WTC11 (cell line): ENCODE measurements around the gene ANGPTL2.

Experiments
- ZNF263 ChIP-seq: sonication (generic); formaldehyde crosslinking; IDR thresholded peaks from 2 replicates; pipeline ENCODE4 v1.8.1; 2022; ENCODE audit warnings: low read depth, mild to moderate bottlenecking, moderate library complexity, missing genetic modification reagents
- TF ChIP-seq, protein P1 (sequence below): sonication (generic); formaldehyde crosslinking; IDR thresholded peaks from 2 replicates; pipeline ENCODE4 v1.8.0; 2022; ENCODE audit warnings: mild to moderate bottlenecking, missing genetic modification reagents
- TF ChIP-seq, protein P2 (sequence below): fragments of 200-600 bp; IDR thresholded peaks from 2 replicates; pipeline ENCODE4 v1.8.0; 2022; ENCODE audit warnings: antibody characterized with exemption
- TF ChIP-seq, protein P3 (sequence below): sonication (generic); formaldehyde crosslinking; IDR thresholded peaks from 2 replicates; pipeline ENCODE4 v1.8.0; 2022; ENCODE audit warnings: mild to moderate bottlenecking, missing genetic modification reagents
- TF ChIP-seq, protein P4 (sequence below): sonication (generic); formaldehyde crosslinking; IDR thresholded peaks from 2 replicates; pipeline ENCODE4 v1.8.1; 2023; ENCODE audit warnings: mild to moderate bottlenecking, missing genetic modification reagents, moderate library complexity
- TF ChIP-seq, protein P5 (sequence below): sonication (generic); formaldehyde crosslinking; IDR thresholded peaks from 2 replicates; pipeline ENCODE4 v1.8.1; 2022; ENCODE audit warnings: low read depth, missing genetic modification reagents, borderline replicate concordance
- TF ChIP-seq, protein P6 (sequence below): sonication (generic); formaldehyde crosslinking; IDR thresholded peaks from 2 replicates; pipeline ENCODE4 v1.8.1; 2022; ENCODE audit warnings: low read depth, mild to moderate bottlenecking, moderate library complexity, missing genetic modification reagents, borderline replicate concordance

DNA sequence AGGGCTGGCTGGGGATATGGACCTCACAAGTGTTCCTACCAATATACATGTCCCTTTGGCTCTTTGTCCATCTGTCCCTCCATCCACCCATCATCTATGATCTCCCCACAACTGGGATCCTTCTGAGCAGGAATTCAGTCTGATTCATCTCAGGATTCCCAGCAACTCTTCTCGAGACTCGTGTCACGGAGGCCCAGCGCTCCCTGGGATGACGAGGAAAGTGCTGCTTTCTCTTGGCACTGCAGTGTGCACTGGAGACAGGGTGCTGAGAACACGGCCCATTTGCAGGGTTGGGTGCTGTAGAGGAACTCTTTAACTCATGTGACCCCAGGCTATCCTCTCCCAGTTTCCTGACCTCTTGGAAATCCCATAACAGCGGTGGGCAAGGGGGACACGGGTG, 72.9 kb downstream of the ANGPTL2 start:
- TF ChIP-seq, protein P1, sequence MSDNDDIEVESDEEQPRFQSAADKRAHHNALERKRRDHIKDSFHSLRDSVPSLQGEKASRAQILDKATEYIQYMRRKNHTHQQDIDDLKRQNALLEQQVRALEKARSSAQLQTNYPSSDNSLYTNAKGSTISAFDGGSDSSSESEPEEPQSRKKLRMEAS (CRISPR knock-in tag) = no peak
- TF ChIP-seq, protein P2, sequence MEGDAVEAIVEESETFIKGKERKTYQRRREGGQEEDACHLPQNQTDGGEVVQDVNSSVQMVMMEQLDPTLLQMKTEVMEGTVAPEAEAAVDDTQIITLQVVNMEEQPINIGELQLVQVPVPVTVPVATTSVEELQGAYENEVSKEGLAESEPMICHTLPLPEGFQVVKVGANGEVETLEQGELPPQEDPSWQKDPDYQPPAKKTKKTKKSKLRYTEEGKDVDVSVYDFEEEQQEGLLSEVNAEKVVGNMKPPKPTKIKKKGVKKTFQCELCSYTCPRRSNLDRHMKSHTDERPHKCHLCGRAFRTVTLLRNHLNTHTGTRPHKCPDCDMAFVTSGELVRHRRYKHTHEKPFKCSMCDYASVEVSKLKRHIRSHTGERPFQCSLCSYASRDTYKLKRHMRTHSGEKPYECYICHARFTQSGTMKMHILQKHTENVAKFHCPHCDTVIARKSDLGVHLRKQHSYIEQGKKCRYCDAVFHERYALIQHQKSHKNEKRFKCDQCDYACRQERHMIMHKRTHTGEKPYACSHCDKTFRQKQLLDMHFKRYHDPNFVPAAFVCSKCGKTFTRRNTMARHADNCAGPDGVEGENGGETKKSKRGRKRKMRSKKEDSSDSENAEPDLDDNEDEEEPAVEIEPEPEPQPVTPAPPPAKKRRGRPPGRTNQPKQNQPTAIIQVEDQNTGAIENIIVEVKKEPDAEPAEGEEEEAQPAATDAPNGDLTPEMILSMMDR = no peak
- TF ChIP-seq, protein P3, sequence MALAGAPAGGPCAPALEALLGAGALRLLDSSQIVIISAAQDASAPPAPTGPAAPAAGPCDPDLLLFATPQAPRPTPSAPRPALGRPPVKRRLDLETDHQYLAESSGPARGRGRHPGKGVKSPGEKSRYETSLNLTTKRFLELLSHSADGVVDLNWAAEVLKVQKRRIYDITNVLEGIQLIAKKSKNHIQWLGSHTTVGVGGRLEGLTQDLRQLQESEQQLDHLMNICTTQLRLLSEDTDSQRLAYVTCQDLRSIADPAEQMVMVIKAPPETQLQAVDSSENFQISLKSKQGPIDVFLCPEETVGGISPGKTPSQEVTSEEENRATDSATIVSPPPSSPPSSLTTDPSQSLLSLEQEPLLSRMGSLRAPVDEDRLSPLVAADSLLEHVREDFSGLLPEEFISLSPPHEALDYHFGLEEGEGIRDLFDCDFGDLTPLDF (CRISPR knock-in tag) = no peak
- TF ChIP-seq, protein P4, sequence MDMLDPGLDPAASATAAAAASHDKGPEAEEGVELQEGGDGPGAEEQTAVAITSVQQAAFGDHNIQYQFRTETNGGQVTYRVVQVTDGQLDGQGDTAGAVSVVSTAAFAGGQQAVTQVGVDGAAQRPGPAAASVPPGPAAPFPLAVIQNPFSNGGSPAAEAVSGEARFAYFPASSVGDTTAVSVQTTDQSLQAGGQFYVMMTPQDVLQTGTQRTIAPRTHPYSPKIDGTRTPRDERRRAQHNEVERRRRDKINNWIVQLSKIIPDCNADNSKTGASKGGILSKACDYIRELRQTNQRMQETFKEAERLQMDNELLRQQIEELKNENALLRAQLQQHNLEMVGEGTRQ = no peak
- TF ChIP-seq, protein P5, sequence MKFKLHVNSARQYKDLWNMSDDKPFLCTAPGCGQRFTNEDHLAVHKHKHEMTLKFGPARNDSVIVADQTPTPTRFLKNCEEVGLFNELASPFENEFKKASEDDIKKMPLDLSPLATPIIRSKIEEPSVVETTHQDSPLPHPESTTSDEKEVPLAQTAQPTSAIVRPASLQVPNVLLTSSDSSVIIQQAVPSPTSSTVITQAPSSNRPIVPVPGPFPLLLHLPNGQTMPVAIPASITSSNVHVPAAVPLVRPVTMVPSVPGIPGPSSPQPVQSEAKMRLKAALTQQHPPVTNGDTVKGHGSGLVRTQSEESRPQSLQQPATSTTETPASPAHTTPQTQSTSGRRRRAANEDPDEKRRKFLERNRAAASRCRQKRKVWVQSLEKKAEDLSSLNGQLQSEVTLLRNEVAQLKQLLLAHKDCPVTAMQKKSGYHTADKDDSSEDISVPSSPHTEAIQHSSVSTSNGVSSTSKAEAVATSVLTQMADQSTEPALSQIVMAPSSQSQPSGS (CRISPR knock-in tag) = no peak
- no peak for TF ChIP-seq ZNF263 (CRISPR knock-in tag)
- TF ChIP-seq, protein P6, sequence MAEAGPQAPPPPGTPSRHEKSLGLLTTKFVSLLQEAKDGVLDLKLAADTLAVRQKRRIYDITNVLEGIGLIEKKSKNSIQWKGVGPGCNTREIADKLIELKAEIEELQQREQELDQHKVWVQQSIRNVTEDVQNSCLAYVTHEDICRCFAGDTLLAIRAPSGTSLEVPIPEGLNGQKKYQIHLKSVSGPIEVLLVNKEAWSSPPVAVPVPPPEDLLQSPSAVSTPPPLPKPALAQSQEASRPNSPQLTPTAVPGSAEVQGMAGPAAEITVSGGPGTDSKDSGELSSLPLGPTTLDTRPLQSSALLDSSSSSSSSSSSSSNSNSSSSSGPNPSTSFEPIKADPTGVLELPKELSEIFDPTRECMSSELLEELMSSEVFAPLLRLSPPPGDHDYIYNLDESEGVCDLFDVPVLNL (CRISPR knock-in tag) = no peak
